GM18526 (cell line): ENCODE results near the gene NR6A1.

Experiments used
- POLR2A ChIP-seq: IDR thresholded peaks from 3 replicates; pipeline ENCODE4 v1.6.1; 2011; ENCODE audit not compliant: insufficient read length; ENCODE audit errors: extremely low read depth

Gene NR6A1

GRCh38 chr9:124501771-124502320 is 269.3 kb downstream of the NR6A1 start:
- TF ChIP-seq POLR2A: no peak

GRCh38 chr9:124500796-124501611 is 270.1 kb downstream of the NR6A1 start:
- no peak for TF ChIP-seq POLR2A

- TF ChIP-seq POLR2A: no peak
Measured at GRCh38 chr9:124500028-124500795, 270.9 kb downstream of the NR6A1 start.

GRCh38 chr9:124499216-124499615 is 271.9 kb downstream of the NR6A1 start:
- TF ChIP-seq POLR2A: no peak

- no peak for TF ChIP-seq POLR2A
Measured at GRCh38 chr9:124498499-124499146, 272.5 kb downstream of the NR6A1 start.

GRCh38 chr9:124498040-124498439 is 273.1 kb downstream of the NR6A1 start:
- TF ChIP-seq POLR2A: no peak

GRCh38 chr9:124497441-124497840 is 273.7 kb downstream of the NR6A1 start:
- no peak for TF ChIP-seq POLR2A

- TF ChIP-seq POLR2A: no peak
Measured at GRCh38 chr9:124496463-124496862, 274.6 kb downstream of the NR6A1 start.

GRCh38 chr9:124496075-124496449 is 275.0 kb downstream of the NR6A1 start:
- no peak for TF ChIP-seq POLR2A

- TF ChIP-seq POLR2A: no peak
Measured at GRCh38 chr9:124495126-124496074, 275.7 kb downstream of the NR6A1 start.

- TF ChIP-seq POLR2A: no peak
Measured at GRCh38 chr9:124493794-124494479, 277.2 kb downstream of the NR6A1 start.

GRCh38 chr9:124493218-124493617 is 277.9 kb downstream of the NR6A1 start:
- TF ChIP-seq POLR2A: no peak

GRCh38 chr9:124492818-124493217 is 278.3 kb downstream of the NR6A1 start:
- TF ChIP-seq POLR2A: no peak

- TF ChIP-seq POLR2A: no peak
Measured at GRCh38 chr9:124491049-124491975, 279.8 kb downstream of the NR6A1 start.
